K562 (cell line): ENCODE measurements around the gene DSTYK. TPM values are rescaled to one million over a fixed set of nuclear protein-coding genes. Genes with fewer than 3 reads are reported as not detected.

ENCODE experiments used
- ATAC-seq: fragments of 200-7000 bp; cut with Tn5 transposase; 3 replicates; pipeline ENCODE4 v1.9.1; 2020; ENCODE audit warnings: moderate library complexity
- BruUV-seq: library from RNA; stranded (reverse); fragments of 400-500 nt; replicated peaks from 2 replicates; lab custom pipeline; 2021; lab: Mats Ljungman, UMichigan
- CTCF ChIA-PET: fragments of 300-600 bp; formaldehyde crosslinking; extraction: SDS; loops from one replicate; lab custom pipeline; 2021; ENCODE audit warnings: low intra/inter-chr PET ratio; lab: Yijun Ruan, JAX
- POLR2A ChIA-PET: fragments of 300-600, 350-650 bp; sonication (Branson Sonifier 250); formaldehyde crosslinking; extraction: SDS; loops from one replicate; lab custom pipeline; 2021; ENCODE audit warnings: antibody characterized with exemption, inconsistent platforms; lab: Yijun Ruan, JAX
- DNase-seq, 4 experiments: peaks; one replicate each; pipeline versions ENCODE4 v3.0.0 to v3.0.0-alpha.2; 2011 to 2018; ENCODE audit warnings: low spot score in 3 of 4, mixed read lengths in 3 of 4; ENCODE audit errors: extremely low read depth in 1 of 4
- FAIRE-seq: peaks from 2 replicates; lab custom pipeline; 2011; peaks lifted over from hg19 to GRCh38; lab: Jason Lieb, UNC
- H2AFZ ChIP-seq: 2 replicates; pipeline ENCODE4 v1.6.0; 2011; ENCODE audit warnings: low read depth, low read length, control low read depth, inconsistent platforms
- H3K27ac ChIP-seq: fragments of 200-600 bp; 3 replicates; pipeline ENCODE4 v1.8.0; 2011; ENCODE audit warnings: low read depth, mild to moderate bottlenecking, control low read depth, inconsistent platforms, low read length, moderate library complexity, mixed read lengths; ENCODE audit errors: extremely low read depth
- H3K27me3 ChIP-seq, 2 experiments: fragments of 300-600 bp in 1 of 2; 2 replicates in 1 of 2; 3 replicates in 1 of 2; pipeline versions ENCODE4 v1.6.0 to v1.8.0; 2011; ENCODE audit warnings: inconsistent platforms in 2 of 2, low read length in 2 of 2, mild to moderate bottlenecking in 1 of 2, mixed read lengths in 1 of 2, moderate library complexity in 1 of 2; ENCODE audit not compliant: control insufficient read depth in 2 of 2, insufficient read depth in 2 of 2
- H3K36me3 ChIP-seq: fragments of 300-600 bp; 3 replicates; pipeline ENCODE4 v1.8.0; 2011; ENCODE audit warnings: mild to moderate bottlenecking, low read length, inconsistent platforms; ENCODE audit not compliant: control insufficient read depth, insufficient read depth
- H3K4me1 ChIP-seq, 2 experiments: fragments of 200-600 bp in 1 of 2; replicated peaks in 1 of 2; 2 replicates in 1 of 2; 3 replicates in 1 of 2; pipeline versions ENCODE4 v1.5.1 to v1.8.0; 2011; ENCODE audit warnings: inconsistent platforms in 2 of 2, low read length in 2 of 2, mild to moderate bottlenecking in 1 of 2, mixed read lengths in 1 of 2, moderate library complexity in 1 of 2; ENCODE audit not compliant: control insufficient read depth in 2 of 2, insufficient read depth in 2 of 2
- H3K4me2 ChIP-seq: 2 replicates; pipeline ENCODE4 v1.6.1; 2011; ENCODE audit warnings: low read length, control low read depth, inconsistent platforms, mixed read lengths; ENCODE audit not compliant: insufficient read depth
- H3K4me3 ChIP-seq: fragments of 200-600 bp; sonication (generic), shearing (Covaris generic); 2 replicates; pipeline ENCODE4 v1.5.1; 2016; ENCODE audit warnings: control low read depth, inconsistent platforms
- H3K79me2 ChIP-seq: fragments of 200-600 bp; 3 replicates; pipeline ENCODE4 v1.8.0; 2011; ENCODE audit warnings: low read length, inconsistent platforms; ENCODE audit not compliant: control insufficient read depth, insufficient read depth
- H3K9ac ChIP-seq, 2 experiments: 2 replicates each; pipeline versions ENCODE4 v1.6.0 to v1.6.1; 2011; ENCODE audit warnings: low read depth in 2 of 2, low read length in 2 of 2, control low read depth in 1 of 2, inconsistent platforms in 1 of 2, mild to moderate bottlenecking in 1 of 2, mixed read lengths in 1 of 2; ENCODE audit not compliant: insufficient read depth in 1 of 2
- H3K9me1 ChIP-seq: one replicate; pipeline ENCODE4 v1.6.0; 2011; ENCODE audit warnings: inconsistent platforms, mild to moderate bottlenecking, low read length, moderate library complexity; ENCODE audit not compliant: control insufficient read depth, insufficient read depth
- H3K9me3 ChIP-seq: replicated peaks from 2 replicates; pipeline ENCODE4 v1.5.1; 2011; ENCODE audit warnings: low read depth, low read length, inconsistent platforms; ENCODE audit not compliant: control insufficient read depth, insufficient read depth
- H4K20me1 ChIP-seq: replicated peaks from 2 replicates; pipeline ENCODE4 v1.6.1; 2011; ENCODE audit warnings: low read length, inconsistent platforms, mixed read lengths; ENCODE audit not compliant: control insufficient read depth, insufficient read depth
- ARID2 ChIP-seq: fragments of 450-650 bp; IDR thresholded peaks from 2 replicates; pipeline ENCODE4 v1.6.1; 2017; ENCODE audit warnings: antibody characterized with exemption, mild to moderate bottlenecking
- CCNT2 ChIP-seq: IDR thresholded peaks from 2 replicates; pipeline ENCODE4 v1.6.1; 2011; ENCODE audit warnings: borderline replicate concordance, low read depth, mild to moderate bottlenecking, moderate library complexity, mixed read lengths, low read length; ENCODE audit not compliant: insufficient read length; ENCODE audit errors: extremely low read depth
- ILF3 ChIP-seq: fragments of 450-650 bp; IDR thresholded peaks from 2 replicates; pipeline ENCODE4 v1.6.1; 2018; ENCODE audit warnings: antibody characterized with exemption, mild to moderate bottlenecking, moderate library complexity, borderline replicate concordance
- L3MBTL2 ChIP-seq: fragments of 450-650 bp; IDR thresholded peaks from 2 replicates; pipeline ENCODE4 v1.6.1; 2016; ENCODE audit warnings: mild to moderate bottlenecking, moderate library complexity
- PTBP1 ChIP-seq: fragments of 200-400 bp; formaldehyde crosslinking; IDR thresholded peaks from 2 replicates; pipeline ENCODE4 v1.6.1; 2017; ENCODE audit warnings: low read depth, low read length
- SIN3A ChIP-seq, 2 experiments: fragments of 150-350 bp in 1 of 2; IDR thresholded peaks; 2 replicates each; pipeline ENCODE4 v1.6.1; 2011 to 2016; ENCODE audit warnings: borderline replicate concordance in 2 of 2, low read depth in 2 of 2, low read length in 2 of 2, mild to moderate bottlenecking in 2 of 2, moderate library complexity in 2 of 2; ENCODE audit not compliant: control insufficient read depth in 1 of 2
- TFAM ChIP-seq: fragments of 250-450 bp; sonication (Bioruptor Pico); conservative IDR thresholded peaks from 2 replicates; pipeline ENCODE4 v1.5.0; 2021; ENCODE audit warnings: mild to moderate bottlenecking, moderate library complexity
- XRCC3 ChIP-seq: fragments of 450-650 bp; IDR thresholded peaks from 2 replicates; pipeline ENCODE4 v1.6.1; 2017; ENCODE audit warnings: mild to moderate bottlenecking, moderate library complexity
- ZNF217 ChIP-seq: sonication (generic); formaldehyde crosslinking; IDR thresholded peaks from 2 replicates; pipeline ENCODE4 v1.8.0; 2022; ENCODE audit warnings: mild to moderate bottlenecking, missing genetic modification reagents
- WGBS: fragments of 100-300 bp; shearing (Covaris generic); methylation state at CpG from one replicate; pipeline ENCODE4 v1.1.6; 2016; ENCODE audit warnings: low coverage, mixed read lengths; ENCODE audit not compliant: insufficient coverage; ENCODE audit errors: missing lambda C conversion rate; 5-methylcytosine and 5-hydroxymethylcytosine counted together
- in situ Hi-C: fragments of 300-500 bp; cut with MboI; formaldehyde crosslinking; loops from 4 replicates; pipeline ENCODE4 v1.15.0; 2018; ENCODE audit warnings: inconsistent platforms, mixed read lengths
- intact Hi-C: fragments of 100-400 bp; cut with micrococcal nuclease; formaldehyde crosslinking; loops from 2 replicates; pipeline ENCODE4 v1.14.2; 2022
- polyA plus RNA-seq, 8 experiments: library from polyadenylated mRNA; depleted of rRNA in 4 of 8; stranded (reverse) in 5 of 8; unstranded in 3 of 8; fragments of >200 nt; fragmentation: Nextera tagmentation in 2 of 8; fragmentation: Illumina TruSeq in 1 of 8; extraction: Ambion mirVana in 2 of 8; extraction: Trizol in 1 of 8; gene quantifications; 2 replicates each; pipeline versions ENCODE4 v1.2.1 to v1.2.3, GENCODE V29; 2011 to 2014; ENCODE audit warnings: inconsistent platforms in 1 of 8, missing spikeins in 1 of 8
- total RNA-seq, 7 experiments: library from RNA; depleted of rRNA in 6 of 7; stranded (reverse); fragments of >200 nt in 6 of 7; fragmentation: Illumina TruSeq in 2 of 7; extraction: Trizol in 2 of 7; gene quantifications; 2 replicates each; pipeline versions ENCODE4 v1.2.1 to v1.2.3, GENCODE V29; 2011 to 2021; ENCODE audit warnings: low replicate concordance in 1 of 7
- TF ChIP-seq, protein P1 (sequence below): fragments of 250-450 bp; sonication (Bioruptor Pico); IDR thresholded peaks from 2 replicates; pipeline ENCODE4 v1.5.0; 2021; ENCODE audit warnings: mild to moderate bottlenecking, borderline replicate concordance

Gene DSTYK
- total and polyA plus RNA-seq, 9 of the 15 experiments (the other 6 are each of a cell fraction or from before 2014, with no cell fraction given): 4.2 to 7.1 (median 6.2) TPM

DNA sequence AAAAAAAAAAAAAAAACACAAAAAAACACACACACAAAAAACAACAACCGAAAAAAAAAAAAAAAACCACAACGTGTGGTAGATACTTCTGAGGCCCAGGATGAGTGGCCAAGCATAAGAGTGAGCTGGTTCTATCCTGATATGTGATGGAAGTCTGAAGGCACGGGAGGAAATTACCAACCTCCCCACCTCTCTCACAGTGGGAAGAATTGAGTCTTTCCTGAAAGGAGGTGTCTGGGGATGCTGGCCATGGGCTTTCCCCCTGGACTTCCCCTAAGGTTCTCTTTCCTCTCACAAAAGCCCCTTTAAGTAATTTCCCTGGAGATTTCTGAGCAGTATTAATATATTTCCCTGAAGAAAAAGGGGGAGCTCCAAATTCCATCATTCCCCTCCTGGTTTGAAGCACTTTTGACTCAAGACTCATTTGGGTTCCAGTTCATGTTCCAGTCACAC is 21.5 kb upstream of the DSTYK start:
- Histone ChIP-seq H3K27ac (no peak overlapping the region), H3K9ac (no peak overlapping the region; a peak in 1 of 4 replicates), H3K4me3 (no peak overlapping the region), H3K36me3 (no peaks in the 10 kb centered on the region), H3K9me3 (no peaks in the 10 kb centered on the region), H3K27me3 (peaks cover 0 to 8% of the 10 kb centered on the region in 2 experiments; a peak in 2 of 5 replicates), H3K79me2 (no peaks in the 10 kb centered on the region), H3K4me2 (no peak overlapping the region), H3K9me1 (no peaks in the 10 kb centered on the region), H4K20me1 (no peaks in the 10 kb centered on the region; the same call in 1 of the 2 replicates), H2AFZ (no peak overlapping the region), H3K4me1 (peaks cover 29 to 39% of the 10 kb centered on the region in 2 experiments)
- intact Hi-C loops: no loop called here
- CTCF ChIA-PET: interaction anchor here (0.6 kb wide), 1 partner anchor 13 kb away, joined by 3 read pairs; no protein-coding TSS in a partner anchor
- TF ChIP-seq CCNT2 (no peak), ILF3 (no peak), PTBP1 (no peak), L3MBTL2 (no peak), XRCC3 (no peak), TFAM (CRISPR knock-in tag) (no peak), ZNF217 (no peak), ARID2 (no peak), SIN3A (IDR thresholded peaks at IDR 0.05; ENCODE audit: borderline replicate concordance in 2 of 2, control insufficient read depth in 1 of 2, low read depth in 2 of 2, low read length in 2 of 2) (no peak)
- TF ChIP-seq, protein P1, sequence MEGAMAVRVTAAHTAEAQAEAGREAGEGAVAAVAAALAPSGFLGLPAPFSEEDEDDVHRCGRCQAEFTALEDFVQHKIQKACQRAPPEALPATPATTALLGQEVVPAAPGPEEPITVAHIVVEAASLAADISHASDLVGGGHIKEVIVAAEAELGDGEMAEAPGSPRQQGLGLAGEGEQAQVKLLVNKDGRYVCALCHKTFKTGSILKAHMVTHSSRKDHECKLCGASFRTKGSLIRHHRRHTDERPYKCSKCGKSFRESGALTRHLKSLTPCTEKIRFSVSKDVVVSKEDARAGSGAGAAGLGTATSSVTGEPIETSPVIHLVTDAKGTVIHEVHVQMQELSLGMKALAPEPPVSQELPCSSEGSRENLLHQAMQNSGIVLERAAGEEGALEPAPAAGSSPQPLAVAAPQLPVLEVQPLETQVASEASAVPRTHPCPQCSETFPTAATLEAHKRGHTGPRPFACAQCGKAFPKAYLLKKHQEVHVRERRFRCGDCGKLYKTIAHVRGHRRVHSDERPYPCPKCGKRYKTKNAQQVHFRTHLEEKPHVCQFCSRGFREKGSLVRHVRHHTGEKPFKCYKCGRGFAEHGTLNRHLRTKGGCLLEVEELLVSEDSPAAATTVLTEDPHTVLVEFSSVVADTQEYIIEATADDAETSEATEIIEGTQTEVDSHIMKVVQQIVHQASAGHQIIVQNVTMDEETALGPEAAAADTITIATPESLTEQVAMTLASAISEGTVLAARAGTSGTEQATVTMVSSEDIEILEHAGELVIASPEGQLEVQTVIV (CRISPR knock-in tag): no peak
- ATAC-seq (no peak), DNase-seq (no peak), FAIRE-seq (no peak)
- WGBS: 23% methylated on average over 2 of the region's 3 CpGs
- POLR2A ChIA-PET: no interaction called here
- no TSS peak for BruUV-seq
- in situ Hi-C loops: no loop called here
